Measurements from ENCODE around the gene CERK.

CERK gene

DNA sequence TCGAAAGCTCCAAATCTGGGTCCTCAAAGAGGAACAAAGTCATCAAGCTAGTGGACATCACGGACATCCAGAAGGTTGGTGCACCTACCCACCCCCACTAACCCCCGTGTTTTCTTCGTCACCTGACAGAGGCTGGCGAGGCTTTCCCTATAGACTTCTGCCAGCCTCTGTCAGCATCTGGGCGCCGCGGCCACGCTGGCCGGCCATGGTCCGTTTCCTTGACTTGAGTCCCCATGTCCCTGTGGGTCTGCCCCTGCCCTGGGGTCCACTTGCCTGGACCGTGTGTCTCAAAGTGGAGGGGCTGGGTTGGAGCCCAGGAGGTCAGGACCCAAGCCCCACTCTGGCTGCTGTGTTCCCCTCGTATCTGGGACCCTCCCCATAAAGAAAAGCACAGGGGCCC, 62.6 kb downstream of the CERK start:
- DNase-seq: no peak

DNA sequence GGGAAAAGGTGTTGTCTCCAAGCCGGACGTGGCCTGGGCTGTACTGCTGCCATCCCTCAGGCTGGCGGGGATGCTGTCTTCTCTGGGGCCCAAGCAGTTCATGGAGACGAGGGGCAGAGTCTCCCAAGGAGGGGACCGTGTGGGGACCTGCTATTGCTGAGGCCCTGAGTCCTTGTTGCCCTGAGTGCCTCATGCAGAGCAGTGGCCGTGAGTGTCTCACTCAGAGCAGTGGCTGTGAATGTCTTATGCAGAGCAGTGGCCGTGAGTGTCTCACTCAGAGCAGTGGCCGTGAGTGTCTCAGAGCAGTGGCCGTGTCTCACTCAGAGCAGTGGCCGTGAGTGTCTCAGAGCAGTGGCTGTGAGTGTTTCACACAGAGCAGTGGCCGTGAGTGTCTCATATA, 63.1 kb downstream of the CERK start:
- peak; percentile 32 for DNase-seq

DNA sequence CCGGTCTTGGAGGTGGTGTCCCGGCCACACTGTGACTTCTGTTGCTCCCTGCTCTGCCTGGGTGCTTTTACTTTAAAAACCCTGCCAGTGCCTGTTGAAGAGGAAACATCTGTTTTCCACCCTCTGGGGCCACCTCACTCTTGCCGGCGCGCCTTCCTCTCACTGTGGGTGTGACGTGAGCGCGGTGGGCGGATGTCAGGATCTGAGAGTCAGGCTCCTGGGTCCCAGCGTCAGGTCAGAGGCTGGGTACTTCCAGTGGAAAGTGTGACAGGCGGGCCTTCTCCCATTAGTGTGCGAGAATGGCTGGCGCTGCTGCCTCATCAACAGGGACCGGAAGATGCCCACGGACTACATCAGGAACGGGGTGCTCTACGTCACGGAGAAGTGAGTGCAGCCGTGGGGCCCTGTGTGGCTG, 63.7 kb downstream of the CERK start:
- peak; percentile 94 for DNase-seq

GRCh38 chr22:46673662-46674236, 64.3 kb downstream of the CERK start:
- peak; percentile 40 for DNase-seq

- DNase-seq: no peak
Observed at GRCh38 chr22:46673205-46673604, 64.8 kb downstream of the CERK start.

DNA sequence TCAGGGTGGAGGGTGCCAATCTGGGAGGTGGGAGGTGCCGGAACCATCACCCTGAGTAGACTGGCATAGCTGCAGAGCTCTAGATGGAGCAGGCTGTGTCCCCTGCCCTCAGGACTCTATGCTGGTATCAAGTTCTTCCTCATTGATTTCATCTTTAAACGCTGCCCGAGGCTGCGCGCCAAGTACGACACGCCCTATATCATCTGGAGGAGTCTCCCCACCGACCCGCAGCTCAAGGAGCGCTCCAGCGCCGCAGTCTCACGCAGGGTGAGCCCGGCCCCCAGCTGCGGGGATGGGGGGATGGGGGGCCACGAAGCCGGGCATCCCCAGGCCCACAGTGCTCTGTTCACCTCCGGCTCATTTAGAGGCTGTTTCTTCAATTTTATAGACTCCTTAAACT, 65.3 kb downstream of the CERK start:
- DNase-seq: no peak

DNA sequence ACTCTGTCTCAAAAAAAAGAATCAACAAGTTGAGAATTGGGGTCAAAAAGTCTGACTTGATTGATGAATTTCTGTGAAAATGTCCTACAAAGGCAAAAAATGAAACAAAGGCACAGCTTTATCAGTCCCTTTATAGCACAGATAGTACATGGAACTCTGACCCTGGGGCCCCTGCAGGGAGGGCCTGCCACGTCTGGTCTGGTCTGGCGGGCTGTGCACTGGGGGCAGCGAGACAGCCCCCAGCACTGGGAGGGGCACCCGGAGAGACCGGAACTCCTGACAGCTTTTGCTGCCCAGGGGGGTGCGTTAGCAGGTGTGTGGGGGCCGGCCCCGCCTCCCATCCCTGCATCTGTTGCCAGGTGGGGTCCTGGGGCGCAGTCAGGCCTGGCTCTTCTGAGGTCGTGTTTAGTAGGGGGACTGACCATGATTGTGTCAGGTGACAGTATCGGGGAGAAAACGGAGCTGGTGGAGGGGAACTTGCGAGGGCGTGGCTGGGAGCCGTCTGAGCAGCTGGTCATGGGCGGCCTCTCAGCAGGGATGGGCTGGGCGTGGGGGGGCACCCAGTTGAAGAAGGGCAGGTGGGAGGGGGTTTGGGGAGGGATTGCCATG, 66.1 kb downstream of the CERK start:
- no peak for DNase-seq

- DNase-seq: no peak
Observed at GRCh38 chr22:46669201-46669600, 68.9 kb downstream of the CERK start.

- DNase-seq: no peak
Observed at GRCh38 chr22:46668116-46668515, 69.9 kb downstream of the CERK start.

DNA sequence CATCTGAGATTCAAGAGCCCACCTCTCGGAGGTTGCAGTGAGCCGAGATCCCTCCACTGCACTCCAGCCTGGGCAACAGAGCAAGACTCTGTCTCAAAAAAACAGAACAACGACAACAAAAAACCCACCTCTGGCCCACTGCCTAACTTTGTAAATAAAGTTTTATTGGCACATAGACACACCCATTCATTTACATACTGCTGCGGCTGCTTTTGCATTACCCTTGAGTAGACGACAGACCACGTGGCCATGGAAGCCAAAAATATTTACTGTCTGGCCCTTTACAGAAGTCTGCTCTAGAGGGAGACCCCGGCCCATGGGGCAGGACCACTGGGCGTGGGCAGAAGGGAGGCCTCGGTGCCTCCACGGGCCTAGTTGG, 70.8 kb downstream of the CERK start:
- no peak for DNase-seq

GRCh38 chr22:46666577-46667244, 71.3 kb downstream of the CERK start:
- DNase-seq: no peak

DNA sequence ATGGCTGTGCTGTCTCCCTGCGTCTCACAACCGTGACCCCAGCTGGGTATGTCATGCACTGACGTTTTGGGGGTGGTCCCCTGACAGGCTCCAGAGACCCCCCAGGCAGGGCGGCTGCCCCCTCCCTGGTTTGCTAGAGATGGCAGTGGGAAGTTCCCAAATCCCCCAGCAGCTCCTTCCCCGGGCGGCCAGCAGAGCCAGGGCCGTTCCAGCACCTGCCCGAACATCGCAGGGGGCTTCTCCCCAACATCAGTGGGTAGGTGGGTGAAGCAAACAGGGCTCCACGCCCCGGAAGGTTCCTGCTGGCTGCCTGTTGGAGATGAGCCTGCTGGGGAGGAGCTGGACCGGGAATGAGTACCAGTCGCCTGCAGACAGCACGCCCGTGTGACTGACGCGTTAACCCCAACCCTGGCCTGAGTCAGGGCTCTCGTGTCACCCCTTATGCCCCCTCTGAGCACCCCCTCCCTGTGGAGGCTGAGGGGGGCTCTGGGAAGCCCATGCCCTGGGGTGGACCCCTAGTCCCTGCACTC, 72.2 kb downstream of the CERK start:
- no peak for DNase-seq

GRCh38 chr22:46665151-46665695, 72.8 kb downstream of the CERK start:
- no peak for DNase-seq

- no peak for DNase-seq
Observed at GRCh38 chr22:46664301-46664855, 73.7 kb downstream of the CERK start.

GRCh38 chr22:46663436-46664100, 74.5 kb downstream of the CERK start:
- DNase-seq: no peak

GRCh38 chr22:46663001-46663400, 75.1 kb downstream of the CERK start:
- no peak for DNase-seq

- no peak for DNase-seq
Observed at GRCh38 chr22:46662226-46662625, 75.8 kb downstream of the CERK start.

DNA sequence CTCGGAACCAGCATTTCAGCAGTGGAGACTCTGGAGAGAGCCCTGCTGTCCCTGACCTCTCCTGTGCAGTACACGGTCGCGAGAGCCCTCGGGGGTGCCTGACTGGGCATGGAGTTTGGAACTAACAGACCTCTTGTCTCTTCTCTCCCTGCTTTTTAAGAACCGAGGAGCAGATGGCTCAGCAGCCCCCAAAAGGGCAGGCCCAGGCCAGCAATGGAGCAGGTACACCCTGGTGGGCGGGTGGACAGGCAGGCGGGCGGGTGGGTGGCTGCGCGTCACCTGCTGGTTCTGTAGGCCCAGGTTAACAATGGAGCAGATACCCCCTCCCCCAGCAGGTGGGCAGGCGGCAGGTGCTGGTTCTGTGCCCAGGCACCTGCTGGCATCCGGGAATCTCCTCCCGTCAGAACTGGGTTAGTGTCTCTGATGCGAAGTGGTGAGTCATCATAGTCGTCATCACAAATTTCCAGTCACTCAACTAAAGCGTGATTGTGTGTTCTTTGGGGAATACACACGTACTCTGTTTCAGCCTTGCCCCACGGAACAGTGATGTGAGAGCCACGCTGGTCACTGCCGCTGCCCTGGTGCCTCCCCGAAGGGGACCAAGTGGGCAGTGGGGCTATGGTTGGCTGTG, 76.7 kb downstream of the CERK start:
- DNase-seq: peak; percentile 44

DNA sequence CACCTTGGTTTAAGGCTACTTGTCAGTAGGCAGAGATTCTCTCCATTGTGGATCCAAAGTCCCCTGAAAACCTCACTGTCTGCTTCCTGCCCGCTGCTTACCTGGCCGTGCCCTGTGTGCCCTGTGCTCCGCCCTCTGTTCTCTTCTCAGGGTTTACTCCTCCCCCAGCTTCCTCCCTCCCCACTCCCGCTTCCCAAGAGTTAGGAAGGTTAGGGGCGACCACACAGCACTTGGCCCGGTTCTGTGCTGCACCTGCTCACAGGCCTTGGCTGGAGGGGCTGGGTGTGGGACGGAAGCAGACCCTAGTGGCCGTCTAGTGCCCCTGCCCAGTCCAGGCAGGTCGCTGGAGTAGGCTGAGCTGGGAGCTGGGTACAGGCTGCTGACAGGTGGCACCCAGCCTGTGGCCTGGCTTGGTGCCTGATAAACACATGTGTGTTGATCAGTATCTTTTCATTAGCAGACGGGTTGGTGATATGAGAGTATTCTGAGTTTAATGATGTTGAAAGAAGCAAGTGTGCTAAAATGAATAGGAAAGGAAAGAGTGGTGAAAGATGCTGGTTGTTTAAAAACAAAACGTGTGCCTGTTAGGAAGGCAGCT, 77.3 kb downstream of the CERK start:
- DNase-seq: no peak

GRCh38 chr22:46659791-46660186, 78.3 kb downstream of the CERK start:
- DNase-seq: no peak

DNA sequence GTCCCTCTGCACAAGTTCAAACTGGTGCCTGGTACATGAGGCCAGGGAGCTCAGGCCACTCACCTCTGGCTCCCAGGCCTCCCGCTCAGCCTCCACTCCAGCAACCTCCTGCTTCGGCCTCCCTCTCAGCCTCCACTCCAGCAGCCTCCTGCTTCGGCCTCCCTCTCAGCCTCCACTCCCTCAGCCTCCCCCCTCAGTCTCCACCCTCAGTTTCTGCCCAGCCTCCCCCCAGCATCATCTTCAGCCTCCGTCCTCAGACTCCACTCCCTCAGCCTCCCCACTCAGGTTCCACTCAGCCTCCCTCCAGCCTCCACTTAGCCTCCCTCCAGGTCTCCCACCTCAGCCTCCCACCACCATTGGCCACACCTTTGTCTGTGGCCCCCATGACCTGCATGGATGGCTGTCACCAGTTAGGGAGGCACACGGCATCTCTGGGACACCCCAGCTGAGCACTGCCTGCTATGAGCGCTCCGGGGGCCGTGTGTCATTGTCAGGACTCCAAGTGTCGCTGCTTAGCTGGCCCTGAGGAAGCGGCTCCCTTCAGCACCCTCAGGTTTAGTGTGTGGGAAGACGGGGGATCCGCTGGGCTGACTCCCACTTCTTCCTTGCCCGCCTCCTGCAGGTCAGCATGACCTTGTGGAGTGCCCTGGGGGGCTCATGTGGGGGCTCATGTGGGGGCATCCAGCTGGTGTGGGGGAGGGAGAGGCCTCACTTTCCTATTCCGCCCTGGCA, 78.8 kb downstream of the CERK start:
- DNase-seq: no peak
